CD4-positive, alpha-beta T cell (primary cell): ENCODE data around the gene UNC13C. TPM values are rescaled to one million over a fixed set of nuclear protein-coding genes. Genes with fewer than 3 reads are reported as not detected.

Source experiments
- ATAC-seq: fragments of 200-7000 bp; cut with Tn5 transposase; one replicate; pipeline ENCODE4 v1.10.0; 2022; ENCODE audit warnings: mild to moderate bottlenecking; ENCODE audit not compliant: poor library complexity
- CTCF ChIA-PET: fragments of 350-600 bp; sonication (Branson Sonifier 250); formaldehyde crosslinking; loops from one replicate; lab custom pipeline; 2021; ENCODE audit warnings: antibody characterized with exemption, inconsistent platforms; lab: Charles Lee
- POLR2A ChIA-PET: fragments of 350-600 bp; sonication (Branson Sonifier 250); formaldehyde crosslinking; loops from one replicate; lab custom pipeline; 2021; ENCODE audit warnings: antibody characterized with exemption, inconsistent platforms; lab: Charles Lee
- DNase-seq, 14 experiments: peaks; one replicate each; pipeline ENCODE4 v3.0.0-alpha.2; 2013 to 2020; ENCODE audit warnings: mixed read lengths in 2 of 14
- H3K27ac ChIP-seq, 2 donors: one replicate each; pipeline versions ENCODE4 v1.5.1 to v1.7.0; 2013; ENCODE audit warnings: low read length in 2 of 2, low read depth in 1 of 2, mild to moderate bottlenecking in 1 of 2
- H3K27me3 ChIP-seq, 2 experiments: 1 replicate in 1 of 2; 2 replicates in 1 of 2; pipeline versions ENCODE4 v1.6.1 to v1.7.0; 2013; ENCODE audit warnings: low read length in 2 of 2, control low read depth in 1 of 2, mild to moderate bottlenecking in 1 of 2, moderate library complexity in 1 of 2; ENCODE audit not compliant: insufficient read depth in 2 of 2, control insufficient read depth in 1 of 2
- H3K36me3 ChIP-seq: one replicate; pipeline ENCODE4 v1.6.1; 2013; ENCODE audit warnings: low read length, control low read depth; ENCODE audit not compliant: insufficient read depth
- H3K4me1 ChIP-seq: one replicate; pipeline ENCODE4 v1.6.1; 2013; ENCODE audit warnings: low read length, control low read depth; ENCODE audit not compliant: insufficient read depth
- H3K4me3 ChIP-seq: one replicate; pipeline ENCODE4 v1.5.1; 2013; ENCODE audit warnings: mild to moderate bottlenecking, low read length, moderate library complexity
- H3K9me3 ChIP-seq, 2 experiments: 1 replicate in 1 of 2; 2 replicates in 1 of 2; pipeline versions ENCODE4 v1.6.1 to v1.7.0; 2013; ENCODE audit warnings: low read length in 2 of 2, mild to moderate bottlenecking in 2 of 2, control low read depth in 1 of 2, moderate library complexity in 1 of 2; ENCODE audit not compliant: control insufficient read depth in 1 of 2, insufficient read depth in 1 of 2
- H3K27ac Mint-ChIP-seq: one replicate; pipeline ENCODE4 v1.8.0; 2020; ENCODE audit warnings: mixed read lengths
- H3K27me3 Mint-ChIP-seq: one replicate; pipeline ENCODE4 v1.8.0; 2021; ENCODE audit warnings: mixed read lengths
- H3K36me3 Mint-ChIP-seq: one replicate; pipeline ENCODE4 v1.8.0; 2021; ENCODE audit warnings: low read depth, mixed read lengths
- H3K4me1 Mint-ChIP-seq: one replicate; pipeline ENCODE4 v1.8.0; 2021; ENCODE audit warnings: low read depth, mixed read lengths
- H3K4me3 Mint-ChIP-seq: one replicate; pipeline ENCODE4 v1.8.0; 2020; ENCODE audit warnings: mild to moderate bottlenecking, mixed read lengths
- H3K9me3 Mint-ChIP-seq: one replicate; pipeline ENCODE4 v1.8.0; 2020; ENCODE audit warnings: mixed read lengths
- intact Hi-C, 2 experiments: fragments of 100-400 bp; cut with DNase I in 1 of 2; cut with micrococcal nuclease in 1 of 2; formaldehyde crosslinking; loops; one replicate each; pipeline versions ENCODE4 v1.15.1 to v1.9.0; 2023 to 2025; cut with DNase I, micrococcal nuclease
- total RNA-seq, 174 experiments: library from RNA in 2 of 174; stranded (reverse) in 2 of 174; gene quantifications; one replicate each; pipeline ENCODE4 v1.2.3 and lab custom pipeline; 2021 to 2026
- TF ChIP-seq, protein P1 (sequence below): fragments of 200-600 bp; IDR thresholded peaks from one replicate; pipeline ENCODE4 v1.8.0; 2022; ENCODE audit warnings: antibody characterized with exemption, mild to moderate bottlenecking

Gene UNC13C
- total RNA-seq, 2 experiments from 2014 or later: not detected

DNA sequence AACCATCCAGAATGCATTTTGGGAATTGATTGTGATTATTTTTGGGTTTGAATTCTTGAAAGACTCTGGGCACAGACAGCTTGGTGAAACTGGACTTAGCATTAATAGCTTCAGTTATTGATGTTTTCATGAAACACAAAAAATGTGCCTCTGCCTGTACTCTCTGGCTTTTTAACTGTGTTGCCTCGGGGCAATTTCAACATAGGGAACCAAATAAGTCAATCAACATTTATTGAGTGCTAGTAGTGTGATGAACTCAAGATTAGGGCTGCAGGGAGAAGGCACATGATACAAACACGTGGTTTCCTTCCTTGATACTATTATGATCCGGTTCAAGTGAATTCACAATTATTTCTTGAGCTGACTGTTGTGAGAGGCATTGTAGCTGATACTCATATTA lies 50.8 kb downstream of the UNC13C start:
- Mint-ChIP-seq H3K4me1 (no peaks in the 10 kb centered on the region), H3K36me3 (no peaks in the 10 kb centered on the region), H3K4me3 (no peak overlapping the region), H3K27me3 (peaks cover 4% of the 10 kb centered on the region), H3K9me3 (peaks cover 2% of the 10 kb centered on the region), H3K27ac (no peak overlapping the region)
- no peak for ATAC-seq
- Histone ChIP-seq H3K27me3 (no peaks in the 10 kb centered on the region), H3K9me3 (no peaks in the 10 kb centered on the region), H3K4me3 (no peak overlapping the region), H3K27ac (no peak overlapping the region), H3K4me1 (no peaks in the 10 kb centered on the region), H3K36me3 (no peaks in the 10 kb centered on the region)
- TF ChIP-seq, protein P1, sequence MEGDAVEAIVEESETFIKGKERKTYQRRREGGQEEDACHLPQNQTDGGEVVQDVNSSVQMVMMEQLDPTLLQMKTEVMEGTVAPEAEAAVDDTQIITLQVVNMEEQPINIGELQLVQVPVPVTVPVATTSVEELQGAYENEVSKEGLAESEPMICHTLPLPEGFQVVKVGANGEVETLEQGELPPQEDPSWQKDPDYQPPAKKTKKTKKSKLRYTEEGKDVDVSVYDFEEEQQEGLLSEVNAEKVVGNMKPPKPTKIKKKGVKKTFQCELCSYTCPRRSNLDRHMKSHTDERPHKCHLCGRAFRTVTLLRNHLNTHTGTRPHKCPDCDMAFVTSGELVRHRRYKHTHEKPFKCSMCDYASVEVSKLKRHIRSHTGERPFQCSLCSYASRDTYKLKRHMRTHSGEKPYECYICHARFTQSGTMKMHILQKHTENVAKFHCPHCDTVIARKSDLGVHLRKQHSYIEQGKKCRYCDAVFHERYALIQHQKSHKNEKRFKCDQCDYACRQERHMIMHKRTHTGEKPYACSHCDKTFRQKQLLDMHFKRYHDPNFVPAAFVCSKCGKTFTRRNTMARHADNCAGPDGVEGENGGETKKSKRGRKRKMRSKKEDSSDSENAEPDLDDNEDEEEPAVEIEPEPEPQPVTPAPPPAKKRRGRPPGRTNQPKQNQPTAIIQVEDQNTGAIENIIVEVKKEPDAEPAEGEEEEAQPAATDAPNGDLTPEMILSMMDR: no peak
- DNase-seq: no peak
- intact Hi-C loops: no loop called here
- ChIA-PET POLR2A (no interaction called here), CTCF (no interaction called here)

GRCh38 chr15:54032066-54032465 lies 53.8 kb downstream of the UNC13C start:
- Mint-ChIP-seq H3K36me3 (no peaks in the 10 kb centered on the region), H3K4me3 (no peak overlapping the region), H3K4me1 (no peaks in the 10 kb centered on the region), H3K27ac (no peak overlapping the region), H3K9me3 (peaks cover 2% of the 10 kb centered on the region), H3K27me3 (peaks cover 4% of the 10 kb centered on the region)
- intact Hi-C loops: no loop called here
- Histone ChIP-seq H3K4me1 (no peaks in the 10 kb centered on the region), H3K27me3 (no peaks in the 10 kb centered on the region), H3K9me3 (no peaks in the 10 kb centered on the region), H3K36me3 (no peaks in the 10 kb centered on the region), H3K4me3 (no peak overlapping the region), H3K27ac (no peak overlapping the region)
- TF ChIP-seq, protein P1: no peak
- CTCF ChIA-PET: no interaction called here
- no peak for ATAC-seq
- no peak for DNase-seq
- POLR2A ChIA-PET: no interaction called here

- H3K27me3 Mint-ChIP-seq: peaks cover 4% of the 10 kb centered on the region
- Histone ChIP-seq H3K4me3 (no peak overlapping the region), H3K27me3 (no peaks in the 10 kb centered on the region), H3K9me3 (no peaks in the 10 kb centered on the region), H3K36me3 (no peaks in the 10 kb centered on the region), H3K4me1 (no peaks in the 10 kb centered on the region), H3K27ac (no peak overlapping the region)
- no peak for DNase-seq
- H3K4me1 Mint-ChIP-seq: no peaks in the 10 kb centered on the region
- no peaks in the 10 kb centered on the region for H3K36me3 Mint-ChIP-seq
- TF ChIP-seq, protein P1: no peak
- ChIA-PET POLR2A (no interaction called here), CTCF (no interaction called here)
- no peak overlapping the region for H3K27ac Mint-ChIP-seq
- no peak for ATAC-seq
- H3K4me3 Mint-ChIP-seq: no peak overlapping the region
- intact Hi-C loops: no loop called here
- H3K9me3 Mint-ChIP-seq: peaks cover 2% of the 10 kb centered on the region
Observed at GRCh38 chr15:54033356-54033860, 55.2 kb downstream of the UNC13C start.
